PC-9 (cell line): ENCODE measurements around the gene NRXN2. TPM values are rescaled to one million over a fixed set of nuclear protein-coding genes. Genes with fewer than 3 reads are reported as not detected.

Experiments used
- BruUV-seq: library from RNA; stranded (reverse); fragments of 400-500 nt; replicated peaks from 2 replicates; lab custom pipeline; 2021; lab: Mats Ljungman, UMichigan
- CTCF ChIA-PET: fragments of 300-600 bp; sonication (Branson Sonifier 250); formaldehyde crosslinking; loops from one replicate; lab custom pipeline; 2022; ENCODE audit warnings: antibody characterized with exemption; lab: Charles Lee
- POLR2A ChIA-PET: fragments of 300-600 bp; sonication (Branson Sonifier 250); formaldehyde crosslinking; loops from one replicate; lab custom pipeline; 2022; ENCODE audit warnings: antibody characterized with exemption; ENCODE audit not compliant: unreplicated experiment; lab: Charles Lee
- DNase-seq, 2 experiments: peaks; one replicate each; pipeline versions ENCODE4 v3.0.0 to v3.0.0-alpha.2; 2015 to 2022; ENCODE audit warnings: mixed read lengths in 1 of 2
- H2AFZ ChIP-seq: fragments of 200-600 bp; sonication (generic); 2 replicates; pipeline ENCODE4 v1.8.1; 2017; ENCODE audit warnings: antibody characterized with exemption
- H3F3A ChIP-seq: fragments of 200-600 bp; sonication (generic); 2 replicates; pipeline ENCODE4 v1.8.1; 2017; ENCODE audit warnings: antibody characterized with exemption, mild to moderate bottlenecking, low read depth; ENCODE audit not compliant: insufficient read depth
- H3K27ac ChIP-seq: fragments of 200-600 bp; sonication (generic); 2 replicates; pipeline ENCODE4 v1.6.1; 2016; ENCODE audit warnings: mixed run types
- H3K27me3 ChIP-seq: fragments of 200-600 bp; sonication (generic); 2 replicates; pipeline ENCODE4 v1.6.1; 2016; ENCODE audit warnings: low read depth, mixed run types; ENCODE audit not compliant: insufficient read depth
- H3K36me3 ChIP-seq: fragments of 200-600 bp; sonication (generic); 2 replicates; pipeline ENCODE4 v1.6.1; 2016; ENCODE audit warnings: low read depth, mixed run types
- H3K4me1 ChIP-seq: fragments of 200-600 bp; sonication (generic); replicated peaks from 2 replicates; pipeline ENCODE4 v1.6.1; 2016; ENCODE audit warnings: mixed run types; ENCODE audit not compliant: insufficient read depth
- H3K4me2 ChIP-seq: fragments of 200-600 bp; sonication (generic); 2 replicates; pipeline ENCODE4 v1.6.1; 2017; ENCODE audit warnings: mixed run types
- H3K4me3 ChIP-seq: fragments of 200-600 bp; sonication (generic); 2 replicates; pipeline ENCODE4 v1.6.1; 2016; ENCODE audit warnings: mixed run types
- H3K79me2 ChIP-seq: fragments of 200-600 bp; sonication (generic); 2 replicates; pipeline ENCODE4 v1.6.1; 2017; ENCODE audit warnings: low read depth, mixed run types
- H3K9me2 ChIP-seq: fragments of 200-600 bp; sonication (generic); 2 replicates; pipeline ENCODE4 v1.8.1; 2017; ENCODE audit warnings: mild to moderate bottlenecking; ENCODE audit not compliant: insufficient read depth
- H3K9me3 ChIP-seq: fragments of 200-600 bp; sonication (generic); 2 replicates; pipeline ENCODE4 v1.8.1; 2016; ENCODE audit warnings: low read depth; ENCODE audit not compliant: insufficient read depth
- H4K20me1 ChIP-seq: fragments of 200-600 bp; sonication (generic); 2 replicates; pipeline ENCODE4 v1.8.1; 2017; ENCODE audit not compliant: insufficient read depth
- EZH2 ChIP-seq: fragments of 200-600 bp; sonication (generic); IDR thresholded peaks from 2 replicates; pipeline ENCODE4 v1.8.0; 2017; ENCODE audit warnings: antibody characterized with exemption, low read depth
- intact Hi-C: fragments of 100-400 bp; cut with micrococcal nuclease; formaldehyde crosslinking; loops from one replicate; pipeline ENCODE4 v1.10.0; 2022; ENCODE audit not compliant: unreplicated experiment
- total RNA-seq: library from RNA; stranded (reverse); gene quantifications from 2 replicates; pipeline ENCODE4 v1.2.3, GENCODE V29; 2021
- TF ChIP-seq, protein P1 (sequence below): fragments of 200-600 bp; sonication (generic); conservative IDR thresholded peaks from 2 replicates; pipeline ENCODE4 v1.6.1; 2017; ENCODE audit warnings: mixed run types, antibody characterized with exemption, mild to moderate bottlenecking, moderate library complexity

The NRXN2 gene
- total RNA-seq, 1 experiment from 2014 or later, result not detected

DNA sequence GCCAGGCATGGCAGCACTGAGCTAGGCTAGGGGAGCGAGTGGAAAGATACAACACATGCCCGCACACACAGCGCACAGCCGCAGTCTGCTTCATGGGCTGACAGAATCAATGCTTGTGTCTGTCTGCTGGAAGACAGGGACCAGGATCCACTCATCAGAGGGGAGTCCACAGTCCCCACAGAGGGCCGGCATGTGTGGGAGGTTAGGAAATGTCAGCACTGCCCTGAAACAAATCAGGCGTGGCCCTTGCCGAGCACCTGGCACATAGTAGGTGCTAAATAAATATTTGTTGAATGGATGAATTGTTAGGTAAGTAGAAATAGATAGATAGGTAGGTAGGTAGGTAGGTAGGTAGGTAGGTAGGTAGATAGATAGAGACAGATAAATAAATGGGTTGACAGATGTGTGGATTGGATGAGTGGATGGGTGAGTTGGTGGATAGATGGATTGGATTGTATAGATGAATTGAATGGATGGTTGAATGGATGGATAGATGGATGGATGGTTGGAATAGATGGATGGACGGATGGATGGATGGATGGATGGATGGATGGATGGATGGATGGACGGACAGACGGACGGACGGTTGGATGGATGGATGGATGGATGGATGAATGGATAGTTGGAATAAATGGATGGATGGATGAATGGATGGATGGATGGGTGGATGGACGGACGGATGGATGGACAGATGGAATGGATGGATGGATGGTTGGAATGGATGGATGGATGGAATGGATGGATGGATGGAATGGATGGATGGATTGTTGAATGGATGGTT lies 128.6 kb downstream of the NRXN2 start:
- no peak for TF ChIP-seq EZH2
- TF ChIP-seq, protein P1, sequence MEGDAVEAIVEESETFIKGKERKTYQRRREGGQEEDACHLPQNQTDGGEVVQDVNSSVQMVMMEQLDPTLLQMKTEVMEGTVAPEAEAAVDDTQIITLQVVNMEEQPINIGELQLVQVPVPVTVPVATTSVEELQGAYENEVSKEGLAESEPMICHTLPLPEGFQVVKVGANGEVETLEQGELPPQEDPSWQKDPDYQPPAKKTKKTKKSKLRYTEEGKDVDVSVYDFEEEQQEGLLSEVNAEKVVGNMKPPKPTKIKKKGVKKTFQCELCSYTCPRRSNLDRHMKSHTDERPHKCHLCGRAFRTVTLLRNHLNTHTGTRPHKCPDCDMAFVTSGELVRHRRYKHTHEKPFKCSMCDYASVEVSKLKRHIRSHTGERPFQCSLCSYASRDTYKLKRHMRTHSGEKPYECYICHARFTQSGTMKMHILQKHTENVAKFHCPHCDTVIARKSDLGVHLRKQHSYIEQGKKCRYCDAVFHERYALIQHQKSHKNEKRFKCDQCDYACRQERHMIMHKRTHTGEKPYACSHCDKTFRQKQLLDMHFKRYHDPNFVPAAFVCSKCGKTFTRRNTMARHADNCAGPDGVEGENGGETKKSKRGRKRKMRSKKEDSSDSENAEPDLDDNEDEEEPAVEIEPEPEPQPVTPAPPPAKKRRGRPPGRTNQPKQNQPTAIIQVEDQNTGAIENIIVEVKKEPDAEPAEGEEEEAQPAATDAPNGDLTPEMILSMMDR, result no peak
- CTCF ChIA-PET, result no interaction called here
- Histone ChIP-seq H3K79me2 (no peaks in the 10 kb centered on the region), H3K36me3 (no peaks in the 10 kb centered on the region), H3K9me2 (no peaks in the 10 kb centered on the region), H3K27me3 (peaks cover 58% of the 10 kb centered on the region), H3K27ac (no peak overlapping the region), H3K9me3 (no peaks in the 10 kb centered on the region), H3K4me1 (no peaks in the 10 kb centered on the region), H2AFZ (no peak overlapping the region), H3K4me2 (no peak overlapping the region), H4K20me1 (no peaks in the 10 kb centered on the region), H3F3A (no peaks in the 10 kb centered on the region), H3K4me3 (no peak overlapping the region)
- intact Hi-C loops, result no loop called here
- BruUV-seq, result no TSS peak
- POLR2A ChIA-PET, result no interaction called here
- DNase-seq, result no peak

DNA sequence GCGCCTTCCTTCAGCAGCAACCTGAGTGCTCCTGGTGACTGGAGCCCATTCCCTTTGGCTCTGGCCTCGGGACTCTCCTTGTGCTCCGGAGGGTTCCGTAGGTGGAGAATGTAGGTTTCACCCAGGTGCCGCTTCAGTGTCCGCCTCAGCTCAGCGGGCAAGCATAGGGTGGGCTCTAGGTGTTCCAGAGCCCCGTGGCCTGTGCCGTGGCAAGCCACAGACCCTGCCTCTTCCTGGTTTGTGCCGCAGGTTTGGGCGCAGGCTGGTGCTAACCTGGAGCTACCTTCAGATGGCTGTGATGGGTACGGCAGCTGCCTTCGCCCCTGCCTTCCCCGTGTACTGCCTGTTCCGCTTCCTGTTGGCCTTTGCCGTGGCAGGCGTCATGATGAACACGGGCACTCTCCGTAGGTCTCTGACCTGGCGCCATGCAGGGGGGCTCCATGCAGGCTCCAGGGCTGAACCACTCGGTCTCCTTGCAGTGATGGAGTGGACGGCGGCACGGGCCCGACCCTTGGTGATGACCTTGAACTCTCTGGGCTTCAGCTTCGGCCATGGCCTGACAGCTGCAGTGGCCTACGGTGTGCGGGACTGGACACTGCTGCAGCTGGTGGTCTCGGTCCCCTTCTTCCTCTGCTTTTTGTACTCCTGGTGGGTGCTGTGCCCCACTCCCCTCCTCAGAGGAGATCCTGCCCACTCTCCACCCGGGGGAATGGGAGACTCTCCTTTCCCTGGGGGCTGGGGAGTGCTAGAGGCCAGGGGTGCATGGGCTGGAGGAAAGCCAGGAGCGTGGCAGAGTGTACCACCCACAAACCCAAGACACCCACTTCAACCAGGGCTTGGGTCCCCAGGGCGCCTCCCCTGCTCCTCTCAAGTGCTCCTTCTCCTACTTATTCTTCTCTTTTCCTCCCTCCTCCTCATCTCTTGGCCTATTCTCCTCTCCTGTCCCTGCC lies 129.6 kb downstream of the NRXN2 start:
- Histone ChIP-seq H3K4me2 (no peak overlapping the region), H3K27me3 (peaks cover 51% of the 10 kb centered on the region), H3K4me1 (no peaks in the 10 kb centered on the region), H3F3A (no peaks in the 10 kb centered on the region), H3K79me2 (no peaks in the 10 kb centered on the region), H3K36me3 (no peaks in the 10 kb centered on the region), H3K9me2 (no peaks in the 10 kb centered on the region), H3K27ac (no peak overlapping the region), H3K4me3 (no peak overlapping the region), H2AFZ (no peak overlapping the region), H4K20me1 (no peaks in the 10 kb centered on the region), H3K9me3 (peaks cover 5% of the 10 kb centered on the region; the same call in 1 of the 2 replicates)
- no TSS peak for BruUV-seq
- no peak for TF ChIP-seq EZH2
- TF ChIP-seq, protein P1, result no peak
- DNase-seq, result no peak
- CTCF ChIA-PET, result no interaction called here
- POLR2A ChIA-PET, result no interaction called here
- intact Hi-C loops, result no loop called here

DNA sequence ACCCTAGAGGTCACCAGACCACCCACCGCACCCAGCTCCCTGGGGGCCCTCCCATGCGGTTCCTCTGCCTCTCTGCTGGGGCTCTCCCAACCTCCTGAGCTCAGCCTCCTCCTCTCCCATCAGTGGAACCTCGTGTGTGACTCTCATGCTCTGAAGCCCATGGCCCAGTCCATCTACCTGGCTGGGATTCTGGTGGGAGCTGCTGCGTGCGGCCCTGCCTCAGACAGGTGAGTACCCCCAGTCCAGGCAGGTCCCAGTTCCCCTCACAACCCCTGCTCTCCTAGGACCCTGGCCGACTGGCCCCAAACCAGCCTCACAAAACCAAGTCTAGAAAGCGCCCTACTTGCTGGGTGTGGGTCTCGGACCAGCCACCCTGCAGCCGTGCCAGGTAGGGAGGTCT lies 130.3 kb downstream of the NRXN2 start:
- Histone ChIP-seq H3K9me3 (peaks cover 8% of the 10 kb centered on the region; the same call in 1 of the 2 replicates), H3K27ac (no peak overlapping the region), H2AFZ (no peak overlapping the region), H3K9me2 (no peaks in the 10 kb centered on the region), H3K4me2 (no peak overlapping the region), H3K4me1 (no peaks in the 10 kb centered on the region), H3K4me3 (no peak overlapping the region), H3K27me3 (peaks cover 44% of the 10 kb centered on the region), H3K79me2 (no peaks in the 10 kb centered on the region), H3K36me3 (no peaks in the 10 kb centered on the region), H4K20me1 (no peaks in the 10 kb centered on the region), H3F3A (no peaks in the 10 kb centered on the region)
- ChIA-PET POLR2A (no interaction called here), CTCF (no interaction called here)
- DNase-seq, result no peak
- no TSS peak for BruUV-seq
- TF ChIP-seq, protein P1, result no peak
- TF ChIP-seq EZH2, result no peak
- intact Hi-C loops, result no loop called here
